ENCODE measurements around the gene DNAJC16.

GRCh38 chr1:15568387-15569073 is 41.9 kb downstream of the DNAJC16 start:
- TF ChIP-seq, protein P1, sequence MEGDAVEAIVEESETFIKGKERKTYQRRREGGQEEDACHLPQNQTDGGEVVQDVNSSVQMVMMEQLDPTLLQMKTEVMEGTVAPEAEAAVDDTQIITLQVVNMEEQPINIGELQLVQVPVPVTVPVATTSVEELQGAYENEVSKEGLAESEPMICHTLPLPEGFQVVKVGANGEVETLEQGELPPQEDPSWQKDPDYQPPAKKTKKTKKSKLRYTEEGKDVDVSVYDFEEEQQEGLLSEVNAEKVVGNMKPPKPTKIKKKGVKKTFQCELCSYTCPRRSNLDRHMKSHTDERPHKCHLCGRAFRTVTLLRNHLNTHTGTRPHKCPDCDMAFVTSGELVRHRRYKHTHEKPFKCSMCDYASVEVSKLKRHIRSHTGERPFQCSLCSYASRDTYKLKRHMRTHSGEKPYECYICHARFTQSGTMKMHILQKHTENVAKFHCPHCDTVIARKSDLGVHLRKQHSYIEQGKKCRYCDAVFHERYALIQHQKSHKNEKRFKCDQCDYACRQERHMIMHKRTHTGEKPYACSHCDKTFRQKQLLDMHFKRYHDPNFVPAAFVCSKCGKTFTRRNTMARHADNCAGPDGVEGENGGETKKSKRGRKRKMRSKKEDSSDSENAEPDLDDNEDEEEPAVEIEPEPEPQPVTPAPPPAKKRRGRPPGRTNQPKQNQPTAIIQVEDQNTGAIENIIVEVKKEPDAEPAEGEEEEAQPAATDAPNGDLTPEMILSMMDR (IDR thresholded peaks at IDR 0.05) = no peak
- no peak for TF ChIP-seq POLR2A (IDR thresholded peaks at IDR 0.05)

Measured in Peyer's patch (tissue), 4 donors.